GM12878 (cell line): ENCODE results near the gene STEAP3. TPM values are rescaled to one million over a fixed set of nuclear protein-coding genes. Genes with fewer than 3 reads are reported as not detected.

Experiments
- ATAC-seq: fragments of 200-7000 bp; cut with Tn5 transposase; 3 replicates; pipeline ENCODE4 v1.9.1; 2020; ENCODE audit warnings: mild to moderate bottlenecking, moderate library complexity
- Bru-seq: library from RNA; stranded (reverse); fragments of 400-500 nt; gene quantifications from one replicate; lab custom pipeline; 2021; lab: Mats Ljungman, UMichigan
- BruChase-seq, 2 experiments: library from RNA; stranded (reverse); fragments of 400-500 nt; gene quantifications; one replicate each; lab custom pipeline; 2021; lab: Mats Ljungman, UMichigan
- BruUV-seq: library from RNA; stranded (reverse); fragments of 400-500 nt; replicated peaks from 2 replicates; lab custom pipeline; 2021; lab: Mats Ljungman, UMichigan
- CTCF ChIA-PET: fragments of 300-600 bp; sonication (Branson Sonifier 250); formaldehyde crosslinking; extraction: SDS; loops from one replicate; lab custom pipeline; 2021; ENCODE audit warnings: inconsistent platforms; lab: Yijun Ruan, JAX
- POLR2A ChIA-PET: fragments of 350-600 bp; formaldehyde crosslinking; extraction: SDS; loops from one replicate; lab custom pipeline; 2021; ENCODE audit warnings: inconsistent platforms; lab: Charles Lee
- RAD21 ChIA-PET: fragments of 300-600 bp; sonication (Branson Sonifier 250); formaldehyde crosslinking; loops from one replicate; lab custom pipeline; 2023; ENCODE audit warnings: antibody characterized with exemption; ENCODE audit not compliant: unreplicated experiment; lab: Charles Lee
- SMC1A ChIA-PET: fragments of 300-600 bp; sonication (Branson Sonifier 250); formaldehyde crosslinking; loops from one replicate; lab custom pipeline; 2023; ENCODE audit not compliant: unreplicated experiment, uncharacterized antibody; lab: Charles Lee
- DNase-seq: peaks from one replicate; pipeline ENCODE4 v3.0.0-alpha.2; 2011; ENCODE audit warnings: low read depth, low spot score
- FAIRE-seq: peaks from 3 replicates; lab custom pipeline; 2011; peaks lifted over from hg19 to GRCh38; lab: Jason Lieb, UNC
- H2AFZ ChIP-seq: 2 replicates; pipeline ENCODE4 v1.6.0; 2011; ENCODE audit warnings: low read depth, low read length, control low read depth; ENCODE audit not compliant: control insufficient read depth
- H3K27ac ChIP-seq: 2 replicates; pipeline ENCODE4 v1.5.1; 2011; ENCODE audit warnings: control low read depth; ENCODE audit not compliant: control insufficient read depth, insufficient read depth
- H3K27me3 ChIP-seq, 2 experiments: replicated peaks in 1 of 2; 2 replicates each; pipeline versions ENCODE4 v1.6.0 to v1.6.1; 2011; ENCODE audit warnings: low read length in 1 of 2; ENCODE audit not compliant: control insufficient read depth in 2 of 2, insufficient read depth in 2 of 2
- H3K36me3 ChIP-seq, 2 experiments: 2 replicates each; pipeline ENCODE4 v1.5.1; 2011; ENCODE audit warnings: low read length in 1 of 2; ENCODE audit not compliant: control insufficient read depth in 2 of 2, insufficient read depth in 2 of 2
- H3K4me1 ChIP-seq: 2 replicates; pipeline ENCODE4 v1.6.1; 2011; ENCODE audit warnings: mild to moderate bottlenecking, low read length, moderate library complexity, mixed read lengths; ENCODE audit not compliant: control insufficient read depth, insufficient read depth
- H3K4me2 ChIP-seq: 2 replicates; pipeline ENCODE4 v1.6.0; 2011; ENCODE audit warnings: control low read depth; ENCODE audit not compliant: control insufficient read depth, insufficient read depth
- H3K4me3 ChIP-seq: fragments of 200-600 bp; sonication (generic); 2 replicates; pipeline ENCODE4 v1.5.1; 2016
- H3K79me2 ChIP-seq: 2 replicates; pipeline ENCODE4 v1.6.0; 2011; ENCODE audit warnings: low read length; ENCODE audit not compliant: control insufficient read depth, insufficient read depth
- H3K9ac ChIP-seq: 2 replicates; pipeline ENCODE4 v1.8.0; 2011; ENCODE audit warnings: low read length, control low read depth, mixed read lengths; ENCODE audit not compliant: control insufficient read depth, insufficient read depth
- H3K9me3 ChIP-seq: replicated peaks from 3 replicates; pipeline ENCODE4 v1.5.1; 2011; ENCODE audit warnings: mild to moderate bottlenecking, low read length; ENCODE audit not compliant: control insufficient read depth, insufficient read depth
- H4K20me1 ChIP-seq: 2 replicates; pipeline ENCODE4 v1.6.0; 2011; ENCODE audit not compliant: control insufficient read depth, insufficient read depth
- BACH1 ChIP-seq: fragments of 450-650 bp; IDR thresholded peaks from 2 replicates; pipeline ENCODE4 v1.6.1; 2017; ENCODE audit warnings: mild to moderate bottlenecking, borderline replicate concordance
- CHD2 ChIP-seq: IDR thresholded peaks from 2 replicates; pipeline ENCODE4 v1.6.1; 2011; ENCODE audit warnings: low read depth, low read length, improper control_type of control experiment, borderline replicate concordance
- HDAC2 ChIP-seq: fragments of 200-600 bp; sonication (generic); IDR thresholded peaks from 2 replicates; pipeline ENCODE4 v1.6.1; 2017
- HDGF ChIP-seq: fragments of 450-650 bp; IDR thresholded peaks from 2 replicates; pipeline ENCODE4 v1.6.1; 2016; ENCODE audit warnings: antibody characterized with exemption
- MXI1 ChIP-seq: fragments of 150-350 bp; IDR thresholded peaks from 2 replicates; pipeline ENCODE4 v1.6.1; 2011; ENCODE audit warnings: low read depth, mild to moderate bottlenecking, inconsistent platforms, low read length, improper control_type of control experiment
- PAX5 ChIP-seq: IDR thresholded peaks from 2 replicates; pipeline ENCODE4 v1.6.1; 2011; ENCODE audit warnings: low read depth, low read length, borderline replicate concordance
- PAX8 ChIP-seq: fragments of 450-650 bp; IDR thresholded peaks from 2 replicates; pipeline ENCODE4 v1.6.1; 2017; ENCODE audit warnings: mild to moderate bottlenecking, moderate library complexity
- POU2F2 ChIP-seq: IDR thresholded peaks from 3 replicates; pipeline ENCODE4 v1.6.1; 2011; ENCODE audit warnings: low read depth, mild to moderate bottlenecking, low read length, borderline replicate concordance
- RB1 ChIP-seq: fragments of 450-650 bp; formaldehyde crosslinking; IDR thresholded peaks from 2 replicates; pipeline ENCODE4 v1.6.1; 2017; ENCODE audit warnings: mild to moderate bottlenecking, borderline replicate concordance
- WGBS: methylation state at CpG from one replicate; pipeline ENCODE4 v1.1.6; 2016; ENCODE audit warnings: low lambda C conversion rate; ENCODE audit not compliant: insufficient replicate concordance, insufficient coverage; ENCODE audit errors: missing lambda C conversion rate; 5-methylcytosine and 5-hydroxymethylcytosine counted together
- in situ Hi-C: fragments of 300-500 bp; cut with MboI; formaldehyde crosslinking; loops from 9 replicates; pipeline ENCODE4 v1.14.3; 2018; ENCODE audit warnings: mixed read lengths
- intact Hi-C: fragments of 100-400 bp; cut with micrococcal nuclease; formaldehyde crosslinking; loops from one replicate; pipeline ENCODE4 v1.14.2; 2022; ENCODE audit not compliant: unreplicated experiment
- long read RNA-seq, 2 experiments: library from polyadenylated mRNA; unstranded; transcript quantifications; one replicate each; pipeline ENCODE4 v2.0.0, GENCODE V29; 2019 to 2020
- polyA minus RNA-seq, 3 experiments: library from RNA; depleted of rRNA, polyadenylated mRNA; stranded (reverse); fragments of >200 nt; gene quantifications; 2 replicates each; pipeline ENCODE4 v1.2.3, GENCODE V29; 2011
- polyA plus RNA-seq, 11 experiments: library from polyadenylated mRNA; depleted of rRNA in 4 of 11; unstranded in 6 of 11; stranded (reverse) in 5 of 11; fragments of >200 nt; fragmentation: Nextera tagmentation in 4 of 11; fragmentation: Illumina TruSeq in 1 of 11; extraction: Ambion mirVana in 4 of 11; extraction: Trizol in 1 of 11; gene quantifications; 1 replicate in 1 of 11; 2 replicates in 10 of 11; pipeline versions ENCODE4 v1.2.1 to v1.2.3, GENCODE V29; 2011 to 2016; ENCODE audit warnings: inconsistent platforms in 2 of 11, missing spikeins in 2 of 11, low read depth in 1 of 11
- total RNA-seq, 4 experiments: library from RNA; depleted of rRNA in 3 of 4; stranded (reverse); fragments of >200 nt in 3 of 4; fragmentation: Illumina TruSeq in 1 of 4; extraction: Trizol in 1 of 4; gene quantifications; 2 replicates each; pipeline versions ENCODE4 v1.2.1 to v1.2.3, GENCODE V29; 2013 to 2021
- TF ChIP-seq, protein P1 (sequence below): fragments of 450-650 bp; conservative IDR thresholded peaks from 2 replicates; pipeline ENCODE4 v1.6.1; 2017; ENCODE audit warnings: mild to moderate bottlenecking, moderate library complexity
- TF ChIP-seq, protein P2 (sequence below): IDR thresholded peaks from 2 replicates; pipeline ENCODE4 v1.6.1; 2011; ENCODE audit warnings: low read depth, low read length, improper control_type of control experiment, borderline replicate concordance
- TF ChIP-seq, protein P3 (sequence below): IDR thresholded peaks from 2 replicates; pipeline ENCODE4 v1.6.1; 2012; ENCODE audit warnings: low read depth, low read length, improper control_type of control experiment

STEAP3 gene, protein sequence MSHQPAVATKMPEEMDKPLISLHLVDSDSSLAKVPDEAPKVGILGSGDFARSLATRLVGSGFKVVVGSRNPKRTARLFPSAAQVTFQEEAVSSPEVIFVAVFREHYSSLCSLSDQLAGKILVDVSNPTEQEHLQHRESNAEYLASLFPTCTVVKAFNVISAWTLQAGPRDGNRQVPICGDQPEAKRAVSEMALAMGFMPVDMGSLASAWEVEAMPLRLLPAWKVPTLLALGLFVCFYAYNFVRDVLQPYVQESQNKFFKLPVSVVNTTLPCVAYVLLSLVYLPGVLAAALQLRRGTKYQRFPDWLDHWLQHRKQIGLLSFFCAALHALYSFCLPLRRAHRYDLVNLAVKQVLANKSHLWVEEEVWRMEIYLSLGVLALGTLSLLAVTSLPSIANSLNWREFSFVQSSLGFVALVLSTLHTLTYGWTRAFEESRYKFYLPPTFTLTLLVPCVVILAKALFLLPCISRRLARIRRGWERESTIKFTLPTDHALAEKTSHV
- 26.1 and 27.1 TPM in 2 replicates for total RNA-seq (2013; cell fraction: nucleolus; rRNA removed)
- total RNA-seq (2014; rRNA removed): 3.7 and 5.5 TPM in 2 replicates
- total RNA-seq (2014; rRNA removed; fragmentation: Illumina TruSeq; extraction: Trizol): 2.0 and 2.2 TPM in 2 replicates
- 7.6 and 8.3 TPM in 2 replicates for total RNA-seq (2021)
- polyA plus RNA-seq (2011; ENCODE audit: low read depth): 2.1 TPM
- 3.1 and 8.2 TPM in 2 replicates for polyA plus RNA-seq (2011; rRNA removed)
- polyA plus RNA-seq (2011; cell fraction: cytosol; rRNA removed): 7.1 and 8.9 TPM in 2 replicates
- 27.0 and 29.6 TPM in 2 replicates for polyA plus RNA-seq (2011; cell fraction: nucleus; rRNA removed)
- polyA plus RNA-seq (2012): 3.2 and 4.4 TPM in 2 replicates
- 1.7 and 3.7 TPM in 2 replicates for polyA plus RNA-seq (2014; fragmentation: Illumina TruSeq; extraction: Trizol)
- polyA plus RNA-seq (2014; fragmentation: Nextera tagmentation; extraction: Ambion mirVana): under 1 TPM; 0.42 to 0.84 TPM
- polyA plus RNA-seq (2014; rRNA removed): 4.2 and 4.5 TPM in 2 replicates
- 1 to 10 TPM; 5.5 to 6.5 TPM for polyA plus RNA-seq (2016; fragmentation: Nextera tagmentation; extraction: Ambion mirVana)
- 10.4 and 10.8 TPM in 2 replicates for polyA minus RNA-seq (2011; rRNA and poly(A)+ RNA removed)
- 4.3 and 6.8 TPM in 2 replicates for polyA minus RNA-seq (2011; cell fraction: cytosol; rRNA and poly(A)+ RNA removed)
- 6.9 and 13.1 TPM in 2 replicates for polyA minus RNA-seq (2011; cell fraction: nucleus; rRNA and poly(A)+ RNA removed)
- percentile 56 among the genes with signal in this experiment for Bru-seq, nascent RNA
- percentile 53 among the genes with signal in this experiment for BruChase-seq, experiment 1, labeled RNA remaining after a 6-hour chase
- percentile 52 among the genes with signal in this experiment for BruChase-seq, experiment 2, labeled RNA remaining after a 2-hour chase
- long read RNA-seq, experiment 1, full-length matches to known transcripts: 6 of 9 reads
- long read RNA-seq, experiment 1, partial matches to known transcripts: 3 of 9 reads
- long read RNA-seq, experiment 1, other reads (novel, unspliced or antisense): 0 of 9 reads
- long read RNA-seq, experiment 2, full-length matches to known transcripts: 2 of 7 reads
- long read RNA-seq, experiment 2, partial matches to known transcripts: 1 of 7 reads
- long read RNA-seq, experiment 2, other reads (novel, unspliced or antisense): 4 of 7 reads

DNA sequence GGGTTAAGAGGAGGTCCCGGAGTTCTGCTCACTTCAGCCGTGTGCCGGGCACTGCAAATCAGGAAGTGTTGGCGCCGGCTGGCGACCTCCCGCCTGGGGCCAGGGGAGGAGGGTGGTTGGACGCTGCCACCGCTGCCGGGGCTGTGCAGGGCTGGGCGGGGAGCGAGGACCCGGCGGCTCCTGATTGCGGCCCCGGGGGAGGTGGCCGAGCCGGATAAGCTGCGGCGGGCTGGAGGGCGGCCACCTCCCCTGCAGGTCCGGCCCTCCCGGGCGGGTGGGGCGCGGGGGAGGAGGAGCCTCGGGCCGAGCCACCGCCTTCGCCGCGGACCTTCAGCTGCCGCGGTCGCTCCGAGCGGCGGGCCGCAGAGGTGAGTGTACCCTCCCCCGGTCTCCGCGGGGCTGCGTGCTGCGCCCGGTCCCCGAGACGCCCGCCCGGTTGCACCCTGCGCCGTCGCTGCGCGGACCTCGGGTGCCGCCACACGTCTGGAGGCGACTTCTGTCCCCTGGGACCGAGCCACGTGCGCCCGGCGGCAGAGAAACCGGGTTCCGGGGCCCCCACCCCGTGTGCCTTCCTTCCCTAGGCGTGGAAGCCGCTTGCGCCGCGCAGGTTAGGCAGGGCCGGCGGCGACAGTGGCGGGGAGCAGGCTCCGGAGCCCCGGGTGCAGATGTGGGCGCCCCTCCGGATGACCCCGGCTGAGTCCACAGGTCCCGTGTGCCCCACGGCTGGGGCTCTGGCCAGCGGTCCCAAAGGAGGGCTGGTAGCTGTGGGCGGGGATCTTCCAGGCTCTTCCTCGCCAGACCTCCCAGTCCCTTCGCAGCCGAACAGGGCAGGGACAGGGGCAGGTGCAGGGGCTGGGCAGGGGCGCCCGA, at the start of gene STEAP3:
Gene STEAP3, plus strand, starts transcription at position 314 of the 870 bp plus-strand sequence. CDS start 7,179 bp downstream, outside the sequence.
- no peaks in the 10 kb centered on the region; a peak in 1 of 4 replicates for H3K27me3 ChIP-seq
- TF ChIP-seq, protein P1, sequence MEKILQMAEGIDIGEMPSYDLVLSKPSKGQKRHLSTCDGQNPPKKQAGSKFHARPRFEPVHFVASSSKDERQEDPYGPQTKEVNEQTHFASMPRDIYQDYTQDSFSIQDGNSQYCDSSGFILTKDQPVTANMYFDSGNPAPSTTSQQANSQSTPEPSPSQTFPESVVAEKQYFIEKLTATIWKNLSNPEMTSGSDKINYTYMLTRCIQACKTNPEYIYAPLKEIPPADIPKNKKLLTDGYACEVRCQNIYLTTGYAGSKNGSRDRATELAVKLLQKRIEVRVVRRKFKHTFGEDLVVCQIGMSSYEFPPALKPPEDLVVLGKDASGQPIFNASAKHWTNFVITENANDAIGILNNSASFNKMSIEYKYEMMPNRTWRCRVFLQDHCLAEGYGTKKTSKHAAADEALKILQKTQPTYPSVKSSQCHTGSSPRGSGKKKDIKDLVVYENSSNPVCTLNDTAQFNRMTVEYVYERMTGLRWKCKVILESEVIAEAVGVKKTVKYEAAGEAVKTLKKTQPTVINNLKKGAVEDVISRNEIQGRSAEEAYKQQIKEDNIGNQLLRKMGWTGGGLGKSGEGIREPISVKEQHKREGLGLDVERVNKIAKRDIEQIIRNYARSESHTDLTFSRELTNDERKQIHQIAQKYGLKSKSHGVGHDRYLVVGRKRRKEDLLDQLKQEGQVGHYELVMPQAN: peak; percentile 58; the same call in 1 of the 2 replicates
- TF ChIP-seq MXI1 (peak; percentile 88), HDGF (no peak), CHD2 (no peak), PAX8 (no peak), HDAC2 (no peak), BACH1 (0 out of 2 replicates have a peak, but pooled peaks have one; percentile 19), RB1 (peak; percentile 50; the same call in 1 of the 2 replicates), PAX5 (no peak), POU2F2 (0 out of 3 replicates have a peak, but pooled peaks have one; percentile 14)
- TF ChIP-seq, protein P2, sequence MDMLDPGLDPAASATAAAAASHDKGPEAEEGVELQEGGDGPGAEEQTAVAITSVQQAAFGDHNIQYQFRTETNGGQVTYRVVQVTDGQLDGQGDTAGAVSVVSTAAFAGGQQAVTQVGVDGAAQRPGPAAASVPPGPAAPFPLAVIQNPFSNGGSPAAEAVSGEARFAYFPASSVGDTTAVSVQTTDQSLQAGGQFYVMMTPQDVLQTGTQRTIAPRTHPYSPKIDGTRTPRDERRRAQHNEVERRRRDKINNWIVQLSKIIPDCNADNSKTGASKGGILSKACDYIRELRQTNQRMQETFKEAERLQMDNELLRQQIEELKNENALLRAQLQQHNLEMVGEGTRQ: peak; percentile 30
- TF ChIP-seq, protein P3, sequence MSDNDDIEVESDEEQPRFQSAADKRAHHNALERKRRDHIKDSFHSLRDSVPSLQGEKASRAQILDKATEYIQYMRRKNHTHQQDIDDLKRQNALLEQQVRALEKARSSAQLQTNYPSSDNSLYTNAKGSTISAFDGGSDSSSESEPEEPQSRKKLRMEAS: peak; percentile 71; the same call in 1 of the 2 replicates

More for the DNA sequence above, at the start of gene STEAP3:
- H3K9me3 ChIP-seq: no peaks in the 10 kb centered on the region
- no peaks in the 10 kb centered on the region for H4K20me1 ChIP-seq
- peak within 1 kb of the TSS; percentile 82 for H3K4me3 ChIP-seq
- in situ Hi-C loops (no loop called here), intact Hi-C loops (no loop called here)
- BruUV-seq: no TSS peak
- ChIA-PET SMC1A (interaction anchor here (0.7 to 1.8 kb wide), 2 partner anchors 10 to 41 kb away, joined by 3 to 7 read pairs; no protein-coding TSS in a partner anchor), POLR2A (interaction anchor here (0.6 to 1.0 kb wide), 3 partner anchors 10 to 31 kb away, joined by 3 to 4 read pairs (median 3); no protein-coding TSS in a partner anchor), RAD21 (interaction anchor here (1.1 kb wide), 1 partner anchor 18 kb away, joined by 3 read pairs; no protein-coding TSS in a partner anchor), CTCF (interaction anchor here (1.0 to 2.6 kb wide), 3 partner anchors 10 to 342 kb away, joined by 3 to 10 read pairs (median 4); no protein-coding TSS in a partner anchor)
- H2AFZ ChIP-seq: peak within 1 kb of the TSS; percentile 81
- FAIRE-seq (no peak), DNase-seq (no peak), ATAC-seq (peak; percentile 93)
- peak within 1 kb of the TSS; percentile 67 for H3K9ac ChIP-seq
- H3K27ac ChIP-seq: no peak within 1 kb of the TSS
- H3K4me1 ChIP-seq: peaks cover 3% of the 10 kb centered on the region; the same call in 1 of the 2 replicates
- no peaks in the 10 kb centered on the region for H3K36me3 ChIP-seq
- peak within 1 kb of the TSS; percentile 90 for H3K4me2 ChIP-seq
- under 1% methylated on average over 50 of the region's 89 CpGs for WGBS
- H3K79me2 ChIP-seq: no peaks in the 10 kb centered on the region
